ENCODE results near the gene MTTP.
"Not testable (repeated sequence)": the region's sequence is repeated elsewhere in the genome, so short reads cannot be mapped to it uniquely, and the experiment has no call there.

Gene MTTP

DNA sequence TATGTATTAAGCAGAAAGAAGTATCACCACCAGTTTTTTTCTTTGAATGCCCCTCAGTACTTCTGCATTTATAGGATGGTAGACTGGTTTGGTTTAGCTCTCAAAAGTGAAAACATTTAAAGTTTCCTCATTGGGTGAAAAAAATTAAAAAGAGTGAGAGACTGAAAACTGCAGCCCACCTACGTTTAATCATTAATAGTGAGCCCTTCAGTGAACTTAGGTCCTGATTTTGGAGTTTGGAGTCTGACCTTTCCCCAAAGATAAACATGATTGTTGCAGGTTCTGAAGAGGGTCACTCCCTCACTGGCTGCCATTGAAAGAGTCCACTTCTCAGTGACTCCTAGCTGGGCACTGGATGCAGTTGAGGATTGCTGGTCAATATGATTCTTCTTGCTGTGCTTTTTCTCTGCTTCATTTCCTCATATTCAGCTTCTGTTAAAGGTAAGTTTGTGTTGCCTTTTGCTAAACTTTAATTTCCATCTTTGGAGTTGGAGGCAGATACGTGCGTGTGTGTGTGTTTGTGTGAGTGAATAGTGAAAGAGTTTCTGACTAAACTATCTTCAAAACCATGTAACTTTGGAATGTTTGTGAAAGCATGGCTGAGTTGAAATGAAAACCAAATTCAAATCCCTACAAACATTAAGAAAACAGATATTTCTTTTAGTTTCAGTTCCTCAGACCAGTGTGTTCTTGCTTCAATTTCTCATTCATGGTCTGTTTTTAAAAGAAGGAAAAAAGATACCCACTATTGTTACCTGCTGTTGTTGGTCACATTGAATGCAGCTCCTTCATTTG lies at the start of gene MTTP:
TSS of gene MTTP (plus strand) at position 295 of the 795 bp plus-strand sequence. CDS start at position 381, 86 bp downstream.
- TF ChIP-seq, protein P1, sequence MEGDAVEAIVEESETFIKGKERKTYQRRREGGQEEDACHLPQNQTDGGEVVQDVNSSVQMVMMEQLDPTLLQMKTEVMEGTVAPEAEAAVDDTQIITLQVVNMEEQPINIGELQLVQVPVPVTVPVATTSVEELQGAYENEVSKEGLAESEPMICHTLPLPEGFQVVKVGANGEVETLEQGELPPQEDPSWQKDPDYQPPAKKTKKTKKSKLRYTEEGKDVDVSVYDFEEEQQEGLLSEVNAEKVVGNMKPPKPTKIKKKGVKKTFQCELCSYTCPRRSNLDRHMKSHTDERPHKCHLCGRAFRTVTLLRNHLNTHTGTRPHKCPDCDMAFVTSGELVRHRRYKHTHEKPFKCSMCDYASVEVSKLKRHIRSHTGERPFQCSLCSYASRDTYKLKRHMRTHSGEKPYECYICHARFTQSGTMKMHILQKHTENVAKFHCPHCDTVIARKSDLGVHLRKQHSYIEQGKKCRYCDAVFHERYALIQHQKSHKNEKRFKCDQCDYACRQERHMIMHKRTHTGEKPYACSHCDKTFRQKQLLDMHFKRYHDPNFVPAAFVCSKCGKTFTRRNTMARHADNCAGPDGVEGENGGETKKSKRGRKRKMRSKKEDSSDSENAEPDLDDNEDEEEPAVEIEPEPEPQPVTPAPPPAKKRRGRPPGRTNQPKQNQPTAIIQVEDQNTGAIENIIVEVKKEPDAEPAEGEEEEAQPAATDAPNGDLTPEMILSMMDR (IDR thresholded peaks at IDR 0.05; ENCODE audit: low read depth, low read length), result no peak
- peak within 1 kb of the TSS; percentile 18; the same call in 1 of the 2 replicates for H3K4me3 ChIP-seq (ENCODE audit: low read depth, low read length)

DNA sequence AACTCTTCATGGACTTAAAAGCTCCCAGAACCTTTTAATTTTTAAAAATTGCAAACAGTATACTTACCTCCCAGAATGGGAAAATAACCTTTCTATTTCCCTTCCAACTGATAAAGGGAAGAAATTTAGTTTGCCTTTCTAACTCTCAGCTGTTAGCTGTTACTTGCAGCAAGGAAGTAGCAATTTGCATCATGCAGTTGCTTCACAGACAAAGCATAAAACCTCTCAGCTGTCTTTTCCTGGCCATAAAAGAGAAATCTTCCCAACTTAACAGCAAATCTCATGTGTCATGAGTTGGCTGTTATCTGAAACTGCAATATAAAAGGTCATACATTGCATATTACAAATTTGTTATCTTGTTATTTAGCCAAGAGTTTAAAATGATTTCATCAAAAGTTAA lies 45.4 kb upstream of the MTTP start:
- no peak overlapping the region for H3K4me3 ChIP-seq (ENCODE audit: low read depth, low read length)
- TF ChIP-seq, protein P1 (IDR thresholded peaks at IDR 0.05; ENCODE audit: low read depth, low read length), result no peak

DNA sequence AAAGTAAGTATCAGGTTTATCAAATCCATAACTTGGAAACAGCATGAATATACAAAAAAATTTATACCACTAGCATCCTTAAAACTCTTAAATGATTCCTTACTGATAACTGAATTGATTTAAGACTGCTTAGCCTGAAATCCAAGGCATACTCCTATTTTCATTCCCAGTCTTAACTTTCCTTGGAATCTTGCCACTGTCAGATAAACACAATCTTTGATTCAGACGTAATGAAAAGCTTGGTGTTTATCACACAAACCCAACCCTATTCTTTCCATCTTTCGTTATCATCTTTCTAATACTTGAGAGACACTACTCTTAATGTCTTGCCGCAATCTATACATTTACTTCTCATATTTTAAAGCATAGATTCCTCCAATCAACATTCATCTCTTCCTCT lies 44.7 kb upstream of the MTTP start:
- no peak overlapping the region for H3K4me3 ChIP-seq (ENCODE audit: low read depth, low read length)
- TF ChIP-seq, protein P1 (IDR thresholded peaks at IDR 0.05; ENCODE audit: low read depth, low read length), result no peak

DNA sequence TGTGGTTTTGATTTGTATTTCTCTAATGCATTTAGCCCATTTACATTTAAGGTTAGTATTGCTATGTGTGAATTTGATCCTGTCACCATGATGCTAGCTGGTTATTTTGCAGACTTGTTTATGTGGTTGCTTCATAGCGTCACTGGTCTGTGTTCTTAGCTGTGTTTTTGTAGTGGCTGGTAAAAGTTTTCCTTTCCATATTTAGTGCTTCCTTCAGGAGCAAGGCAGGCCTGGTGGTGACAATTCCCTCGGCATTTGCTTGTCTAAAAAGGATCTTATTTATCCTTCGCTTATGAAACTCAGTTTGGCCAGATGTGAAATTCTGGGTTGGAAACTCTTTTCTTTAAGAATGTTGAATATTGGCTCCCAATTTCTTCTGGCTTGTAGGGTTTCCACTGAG lies 39.9 kb upstream of the MTTP start:
- H3K4me3 ChIP-seq (ENCODE audit: low read depth, low read length), result not testable (repeated sequence)

DNA sequence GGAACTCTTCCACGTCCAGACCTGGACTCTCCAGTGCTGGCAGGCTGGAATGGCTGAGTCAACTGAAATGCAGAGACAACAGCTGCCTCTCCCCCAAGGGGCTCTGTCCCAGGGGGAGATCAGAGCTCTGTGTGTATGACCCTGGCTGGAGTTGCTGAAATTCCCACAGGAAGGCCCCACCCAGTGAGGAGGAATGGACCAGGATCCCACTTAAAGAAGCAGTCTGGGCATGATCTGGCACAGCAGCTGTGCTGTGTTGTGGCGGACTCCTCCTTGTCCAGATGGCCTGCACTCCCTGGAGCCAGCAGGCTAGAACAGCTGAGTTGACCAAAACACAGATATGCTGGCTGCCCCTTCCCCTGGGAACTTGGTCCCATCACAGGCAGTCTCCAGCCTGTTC lies 38.4 kb upstream of the MTTP start:
- TF ChIP-seq, protein P1 (IDR thresholded peaks at IDR 0.05; ENCODE audit: low read depth, low read length), result no peak

DNA sequence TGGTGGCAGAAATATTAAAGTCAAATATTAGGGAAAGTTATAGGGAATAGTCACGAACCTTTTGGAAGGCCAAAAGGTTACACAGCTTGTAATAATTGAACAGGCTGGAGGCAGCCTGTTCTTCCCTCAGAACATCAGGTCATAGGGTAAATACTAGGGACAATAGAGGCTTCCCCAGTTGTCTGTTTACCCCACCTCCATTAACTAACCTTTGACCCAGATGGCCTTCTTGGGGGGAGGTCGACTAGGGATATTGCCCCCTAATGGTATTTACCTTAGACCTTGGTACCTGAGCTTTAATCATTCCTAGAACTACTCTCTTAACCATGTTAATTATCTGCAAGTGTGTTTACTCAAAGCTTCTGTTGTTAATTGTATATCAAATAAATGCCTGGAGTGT lies 37.8 kb upstream of the MTTP start:
- H3K4me3 ChIP-seq (ENCODE audit: low read depth, low read length), result no peak overlapping the region
- TF ChIP-seq, protein P1 (IDR thresholded peaks at IDR 0.05; ENCODE audit: low read depth, low read length), result no peak

More for the DNA sequence above, 38.4 kb upstream of the MTTP start:
- no peak overlapping the region for H3K4me3 ChIP-seq (ENCODE audit: low read depth, low read length)

DNA sequence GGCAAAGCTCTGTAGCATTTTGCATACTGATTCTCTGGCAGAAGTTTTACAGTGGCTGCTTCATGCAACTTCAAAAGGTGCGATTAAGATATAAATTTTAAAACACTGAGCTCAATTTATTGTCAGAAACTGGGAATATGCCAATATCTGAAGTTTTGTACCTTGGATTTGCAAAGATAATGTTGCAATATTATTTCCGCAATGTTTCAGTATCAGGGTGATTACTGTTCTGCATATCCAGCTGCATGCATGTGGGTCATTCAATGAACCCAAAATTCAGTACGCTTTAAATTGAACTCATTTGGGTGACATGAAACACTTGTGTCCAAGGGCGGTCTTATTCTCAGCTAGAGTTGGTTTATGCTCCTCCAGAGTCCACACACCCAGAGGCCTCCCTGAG lies 37.0 kb upstream of the MTTP start:
- TF ChIP-seq, protein P1 (IDR thresholded peaks at IDR 0.05; ENCODE audit: low read depth, low read length), result no peak

More for the DNA sequence above, 37.0 kb upstream of the MTTP start:
- H3K4me3 ChIP-seq (ENCODE audit: low read depth, low read length), result no peak overlapping the region
